Effector memory CD4-positive, alpha-beta T cell (primary cell): ENCODE data around the gene SPDEF.

Source experiments
- DNase-seq, 3 donors: peaks; one replicate each; pipeline ENCODE4 v3.0.0-alpha.2; 2020
- H3K27ac ChIP-seq: 2 replicates; pipeline ENCODE4 v1.7.0; 2013; ENCODE audit warnings: mild to moderate bottlenecking, low read length, moderate library complexity; ENCODE audit not compliant: insufficient read depth, poor library complexity, severe bottlenecking
- H3K27me3 ChIP-seq: replicated peaks from 2 replicates; pipeline ENCODE4 v1.7.0; 2013; ENCODE audit warnings: mild to moderate bottlenecking, low read length; ENCODE audit not compliant: insufficient read depth, control insufficient read depth, poor library complexity, severe bottlenecking
- H3K36me3 ChIP-seq: 2 replicates; pipeline ENCODE4 v1.7.0; 2013; ENCODE audit warnings: mild to moderate bottlenecking, low read length, moderate library complexity; ENCODE audit not compliant: control insufficient read depth, insufficient read depth
- H3K4me1 ChIP-seq: 2 replicates; pipeline ENCODE4 v1.7.0; 2013; ENCODE audit warnings: low read length, mild to moderate bottlenecking; ENCODE audit not compliant: control insufficient read depth, insufficient read depth, poor library complexity, severe bottlenecking
- H3K4me3 ChIP-seq: 2 replicates; pipeline ENCODE4 v1.7.0; 2013; ENCODE audit warnings: low read length, low read depth, mild to moderate bottlenecking; ENCODE audit not compliant: insufficient read depth, poor library complexity, severe bottlenecking
- H3K9me3 ChIP-seq: 2 replicates; pipeline ENCODE4 v1.7.0; 2013; ENCODE audit warnings: mild to moderate bottlenecking, low read length, moderate library complexity; ENCODE audit not compliant: control insufficient read depth

SPDEF gene

GRCh38 chr6:34565722-34566137 lies 9.6 kb upstream of the SPDEF start:
- Histone ChIP-seq H3K4me1 (no peaks in the 10 kb centered on the region), H3K27me3 (no peaks in the 10 kb centered on the region), H3K9me3 (no peaks in the 10 kb centered on the region), H3K4me3 (no peak overlapping the region), H3K36me3 (no peaks in the 10 kb centered on the region), H3K27ac (no peak overlapping the region)
- no peak for DNase-seq

- no peaks in the 10 kb centered on the region for H3K9me3 ChIP-seq
- H3K36me3 ChIP-seq: no peaks in the 10 kb centered on the region
- no peak for DNase-seq
- H3K27me3 ChIP-seq: no peaks in the 10 kb centered on the region
- no peaks in the 10 kb centered on the region for H3K4me1 ChIP-seq
- no peak overlapping the region for H3K4me3 ChIP-seq
- H3K27ac ChIP-seq: no peak overlapping the region
These were observed 8.1 kb upstream of the SPDEF start for GRCh38 chr6:34564181-34564580.

DNA sequence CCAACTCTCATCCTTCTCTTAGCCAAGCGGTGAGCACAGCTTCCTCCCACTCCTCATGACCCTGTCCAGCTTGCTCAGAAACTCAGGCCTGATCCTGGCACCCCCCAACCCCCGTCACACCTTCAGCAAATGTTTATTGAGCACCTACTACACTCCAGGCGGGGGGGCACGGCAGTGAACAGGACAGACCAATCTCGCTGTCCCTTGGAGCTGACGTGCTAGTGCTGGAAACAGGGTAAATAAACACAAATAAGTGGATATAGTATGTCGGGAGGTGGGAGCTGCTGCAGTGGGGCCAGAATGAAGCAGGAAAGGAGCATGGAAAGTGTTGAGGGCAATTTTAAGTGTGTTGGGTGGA lies 7.4 kb upstream of the SPDEF start:
- H3K27ac ChIP-seq: no peak overlapping the region
- no peak for DNase-seq
- H3K4me1 ChIP-seq: no peaks in the 10 kb centered on the region
- no peaks in the 10 kb centered on the region for H3K9me3 ChIP-seq
- H3K4me3 ChIP-seq: no peak overlapping the region
- no peaks in the 10 kb centered on the region for H3K27me3 ChIP-seq
- no peaks in the 10 kb centered on the region for H3K36me3 ChIP-seq

GRCh38 chr6:34562861-34563512 lies 6.9 kb upstream of the SPDEF start:
- no peak for DNase-seq
- H3K27ac ChIP-seq: no peak overlapping the region
- no peak overlapping the region for H3K4me3 ChIP-seq
- no peaks in the 10 kb centered on the region for H3K4me1 ChIP-seq
- no peaks in the 10 kb centered on the region for H3K9me3 ChIP-seq
- H3K36me3 ChIP-seq: no peaks in the 10 kb centered on the region
- H3K27me3 ChIP-seq: no peaks in the 10 kb centered on the region

DNA sequence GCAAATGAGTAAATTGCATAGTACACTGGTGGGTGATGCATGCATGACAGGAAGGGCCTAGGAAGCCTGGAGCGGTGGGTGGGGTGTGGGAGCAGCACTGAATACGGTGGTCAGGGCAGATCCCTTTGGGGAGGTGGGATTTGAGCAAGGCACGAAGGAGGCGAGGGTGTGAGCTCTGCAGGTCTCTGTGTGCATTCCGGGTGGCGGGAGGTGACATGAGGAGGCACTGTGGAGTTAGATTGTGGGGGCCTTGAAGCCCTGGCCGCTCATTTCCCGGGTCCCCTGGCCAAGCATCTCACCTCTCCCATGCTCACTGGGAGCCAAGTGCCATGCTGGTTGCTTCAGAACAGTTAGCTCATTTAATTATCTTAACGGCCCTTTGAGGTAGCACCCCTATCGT lies 6.2 kb upstream of the SPDEF start:
- Histone ChIP-seq H3K4me3 (no peak overlapping the region), H3K4me1 (no peaks in the 10 kb centered on the region), H3K9me3 (no peaks in the 10 kb centered on the region), H3K27me3 (no peaks in the 10 kb centered on the region), H3K27ac (no peak overlapping the region), H3K36me3 (no peaks in the 10 kb centered on the region)
- DNase-seq: no peak

DNA sequence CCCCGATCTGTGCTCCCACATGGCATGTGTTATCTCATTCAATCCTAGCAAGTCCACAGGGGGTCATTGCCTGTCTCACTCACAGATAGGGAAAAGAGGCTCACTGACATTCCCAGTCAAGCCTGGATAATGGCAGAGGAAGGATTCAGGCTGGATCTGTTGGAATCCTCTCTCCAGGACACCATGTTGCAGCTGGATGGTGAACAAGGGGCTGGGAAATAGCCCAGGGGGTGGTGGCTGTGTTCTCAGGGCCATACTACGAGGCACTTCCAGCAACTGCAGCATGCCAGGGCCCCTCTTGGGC lies 5.0 kb upstream of the SPDEF start:
- H3K36me3 ChIP-seq: no peaks in the 10 kb centered on the region
- no peaks in the 10 kb centered on the region for H3K27me3 ChIP-seq
- H3K4me1 ChIP-seq: no peaks in the 10 kb centered on the region
- no peaks in the 10 kb centered on the region for H3K9me3 ChIP-seq
- no peak for DNase-seq
- H3K27ac ChIP-seq: no peak overlapping the region
- no peak overlapping the region for H3K4me3 ChIP-seq

DNA sequence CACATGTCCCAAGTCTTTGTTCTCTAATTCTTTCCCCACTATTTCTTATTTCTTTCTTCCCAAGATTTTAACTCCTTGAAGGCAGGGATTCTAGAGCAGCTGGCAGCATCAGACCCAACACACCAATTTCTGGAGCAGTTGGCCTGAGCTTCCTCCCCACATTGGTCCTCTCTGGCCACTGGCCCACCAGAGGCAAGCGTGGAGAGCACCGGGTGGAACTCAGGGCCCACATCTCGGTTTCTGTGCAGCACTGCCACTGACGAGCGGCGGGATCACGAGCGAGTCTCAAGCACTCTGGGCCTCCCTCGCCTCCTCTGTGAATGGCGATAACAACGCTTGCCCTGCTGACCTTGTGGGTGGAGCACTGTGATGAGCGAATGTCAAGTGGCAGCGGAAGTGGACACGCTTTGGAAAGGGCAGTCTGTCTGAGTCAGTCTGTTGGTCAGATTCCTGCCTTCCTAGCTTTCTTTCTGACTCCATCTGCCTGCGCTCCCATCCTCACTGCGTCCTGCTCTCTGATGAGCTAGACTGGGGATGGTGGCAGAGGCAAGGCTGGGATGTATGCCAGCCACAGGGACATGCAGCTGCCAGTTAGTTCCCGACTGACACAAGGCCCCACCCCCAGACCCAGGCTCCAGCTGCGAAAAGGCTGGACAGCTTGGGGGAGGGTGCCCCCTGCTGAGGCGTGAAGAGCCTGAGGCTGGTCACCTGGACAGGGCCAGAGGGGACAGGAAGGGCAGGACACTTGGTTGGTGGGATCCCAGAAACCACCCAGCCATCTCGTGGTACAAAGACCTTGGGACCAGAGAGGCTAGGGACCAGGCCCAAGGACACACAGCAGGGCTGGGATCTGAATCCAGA lies 4.5 kb upstream of the SPDEF start:
- DNase-seq: no peak
- H3K36me3 ChIP-seq: no peaks in the 10 kb centered on the region
- H3K9me3 ChIP-seq: no peaks in the 10 kb centered on the region
- no peak overlapping the region for H3K4me3 ChIP-seq
- H3K27me3 ChIP-seq: no peaks in the 10 kb centered on the region
- no peak overlapping the region for H3K27ac ChIP-seq
- no peaks in the 10 kb centered on the region for H3K4me1 ChIP-seq

- H3K36me3 ChIP-seq: no peaks in the 10 kb centered on the region
- H3K4me3 ChIP-seq: no peak overlapping the region
- no peaks in the 10 kb centered on the region for H3K4me1 ChIP-seq
- no peaks in the 10 kb centered on the region for H3K9me3 ChIP-seq
- no peak overlapping the region for H3K27ac ChIP-seq
- DNase-seq: no peak
- no peaks in the 10 kb centered on the region for H3K27me3 ChIP-seq
These were observed 3.7 kb upstream of the SPDEF start for GRCh38 chr6:34559651-34560365.

DNA sequence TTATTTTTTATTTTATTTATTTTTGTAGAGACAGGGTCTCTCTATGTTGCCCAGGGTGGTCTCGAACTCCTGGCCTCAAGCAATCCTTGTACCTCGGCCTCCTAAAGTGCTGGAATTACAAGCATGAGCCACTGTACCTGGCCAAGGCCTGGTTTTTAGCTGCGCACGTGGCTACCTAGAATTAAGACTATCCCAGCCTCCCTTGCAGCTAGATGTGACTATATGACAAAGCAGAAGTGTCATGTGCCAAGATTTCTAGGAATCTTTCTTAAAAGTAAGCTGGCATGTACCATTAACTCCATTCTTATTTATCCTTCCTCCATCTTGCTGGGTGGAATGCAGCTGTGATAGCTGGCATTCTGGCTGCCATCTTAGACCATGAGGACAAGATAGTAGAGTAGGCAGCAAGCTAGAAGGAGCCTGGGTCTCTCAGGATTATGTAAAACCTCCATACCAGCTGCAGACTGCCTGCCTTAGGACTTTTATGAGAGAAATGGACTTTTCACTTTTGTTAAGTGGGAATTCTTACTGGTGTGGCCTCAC lies 2.1 kb upstream of the SPDEF start:
- Histone ChIP-seq H3K4me3 (no peak overlapping the region), H3K36me3 (no peaks in the 10 kb centered on the region), H3K9me3 (no peaks in the 10 kb centered on the region), H3K27me3 (no peaks in the 10 kb centered on the region), H3K27ac (no peak overlapping the region), H3K4me1 (no peaks in the 10 kb centered on the region)
- no peak for DNase-seq

DNA sequence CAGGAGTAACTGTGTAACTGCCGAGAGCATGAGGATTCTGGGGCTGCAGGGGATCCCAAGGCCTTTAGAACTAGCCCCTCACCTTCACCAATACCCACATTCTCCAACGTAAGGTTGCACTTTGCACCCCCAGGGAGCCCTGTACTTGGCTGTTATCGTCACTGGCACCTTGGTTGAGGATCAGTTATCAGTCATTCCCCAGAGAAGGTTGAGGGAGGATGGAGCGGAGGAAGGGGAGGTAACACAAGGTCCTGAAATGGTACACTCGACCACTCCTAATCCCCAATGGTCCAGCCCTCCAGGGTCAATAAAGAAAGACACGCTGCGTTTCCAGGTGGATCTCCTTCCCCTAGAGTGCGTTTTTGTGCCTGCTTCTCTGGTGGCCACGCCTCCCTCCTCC lies 1.1 kb upstream of the SPDEF start:
- no peaks in the 10 kb centered on the region for H3K9me3 ChIP-seq
- H3K27me3 ChIP-seq: no peaks in the 10 kb centered on the region
- no peak overlapping the region for H3K4me3 ChIP-seq
- no peak for DNase-seq
- no peaks in the 10 kb centered on the region for H3K36me3 ChIP-seq
- H3K27ac ChIP-seq: no peak overlapping the region
- no peaks in the 10 kb centered on the region for H3K4me1 ChIP-seq
